Cardiac septum (tissue), 1 donor: ENCODE data around the gene CCL13. TPM values are rescaled to one million over a fixed set of nuclear protein-coding genes. Genes with fewer than 3 reads are reported as not detected.

Source experiments
- DNase-seq: peaks from one replicate; pipeline ENCODE4 v3.0.0-alpha.2; 2020; ENCODE audit warnings: low spot score
- intact Hi-C: fragments of 100-400 bp; cut with DNase I; formaldehyde crosslinking; loops from one replicate; pipeline ENCODE4 v1.14.0; 2022
- total RNA-seq: library from RNA; stranded (reverse); fragmentation: NEBNext Ultra II Directional; extraction: Animal tissue kit (Norgen Biotek cat#: 25700); gene quantifications from one replicate; pipeline ENCODE4 v1.2.1, GENCODE V29; 2021
- donor health status: DM: no; HTN: no; CAD: no.

CCL13 gene
- total RNA-seq, 1 donor from 2014 or later, result 0.97 TPM

DNA sequence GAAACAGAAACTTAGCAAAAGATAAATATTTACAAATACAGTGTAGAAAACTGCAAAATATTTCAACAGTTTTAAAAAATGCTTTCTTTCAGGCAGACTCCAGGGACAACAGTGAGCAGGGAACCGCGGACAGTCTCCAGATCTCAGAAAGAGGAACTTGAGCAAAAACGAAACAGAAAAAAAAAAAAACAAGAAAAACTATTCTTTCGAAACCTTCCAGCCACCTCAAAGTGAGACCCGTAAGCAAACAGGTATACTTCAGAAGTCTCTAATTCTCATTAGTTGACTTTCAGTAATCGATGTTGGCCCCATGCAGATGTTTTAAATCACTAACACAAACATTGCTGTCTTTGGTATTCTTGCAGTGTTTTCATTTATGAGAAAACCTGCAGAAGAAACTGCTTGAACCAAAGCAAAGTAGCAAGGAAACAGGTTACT is 22.4 kb downstream of the CCL13 start:
- no peak for DNase-seq
- intact Hi-C loops, result no loop called here

DNA sequence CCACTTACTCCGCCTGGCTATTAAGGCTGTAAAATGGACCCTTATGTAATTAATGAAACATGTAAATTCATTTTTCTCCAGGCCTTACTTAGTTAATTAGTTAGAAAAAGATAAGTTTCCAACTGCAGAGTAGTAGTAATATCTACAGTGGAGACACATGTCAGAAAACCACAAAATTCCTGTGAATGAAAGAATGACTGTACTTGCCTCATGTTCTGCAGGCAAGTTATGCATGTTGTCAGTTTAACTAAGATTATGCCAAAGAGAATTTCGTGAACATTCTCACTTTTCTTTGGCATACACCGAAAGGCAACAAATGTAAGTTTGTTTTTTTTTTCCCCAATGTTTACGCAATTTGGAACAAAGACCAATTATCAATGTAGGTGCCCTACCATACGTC is 23.6 kb downstream of the CCL13 start:
- intact Hi-C loops, result no loop called here

DNA sequence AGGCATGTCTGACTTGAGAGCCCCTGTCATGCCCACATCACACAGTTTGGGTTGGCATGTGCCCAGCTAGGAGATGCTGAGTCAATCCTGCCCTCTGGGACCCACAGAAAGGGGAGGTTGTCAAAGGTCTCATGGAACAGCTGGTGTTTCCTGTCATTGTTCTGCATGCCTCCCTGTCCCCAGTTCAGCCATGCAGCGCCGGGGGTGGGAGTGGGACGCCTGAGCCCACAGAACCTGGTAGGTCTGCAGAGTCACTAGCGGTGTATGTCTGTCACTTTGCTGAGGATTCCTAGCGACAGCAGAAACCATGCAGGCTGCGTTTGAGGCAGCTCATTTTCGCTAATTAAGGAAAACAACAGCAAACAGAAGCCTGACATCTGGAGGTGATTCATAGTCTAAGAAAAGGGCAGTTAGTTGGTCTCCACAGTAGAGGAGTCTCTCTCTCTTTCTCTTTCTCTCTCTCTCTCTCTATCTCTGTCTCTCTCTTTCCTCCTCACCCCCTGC is 26.4 kb downstream of the CCL13 start:
- no peak for DNase-seq
- intact Hi-C loops, result no loop called here

More for the DNA sequence above, 23.6 kb downstream of the CCL13 start:
- no peak for DNase-seq

DNA sequence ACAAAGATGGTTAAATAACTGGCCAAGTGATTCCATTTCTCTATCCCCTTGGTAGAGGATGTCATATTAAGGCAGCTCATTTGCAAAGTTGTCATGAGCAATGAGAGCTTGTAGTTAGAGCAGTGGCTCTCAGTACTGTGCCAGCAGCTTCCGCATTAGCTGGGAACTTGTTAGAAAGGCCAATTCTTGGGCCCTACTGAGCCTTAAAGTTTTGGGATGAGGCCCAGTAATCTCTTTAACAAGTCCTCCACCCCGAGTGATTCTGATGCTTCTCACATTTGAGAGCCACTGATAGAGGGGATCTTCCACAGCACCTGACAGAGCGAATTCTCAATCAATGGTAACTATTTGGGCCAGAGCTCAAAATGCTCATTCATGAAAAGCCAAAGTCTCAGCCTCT is 26.9 kb downstream of the CCL13 start:
- DNase-seq, result no peak
- intact Hi-C loops, result no loop called here

DNA sequence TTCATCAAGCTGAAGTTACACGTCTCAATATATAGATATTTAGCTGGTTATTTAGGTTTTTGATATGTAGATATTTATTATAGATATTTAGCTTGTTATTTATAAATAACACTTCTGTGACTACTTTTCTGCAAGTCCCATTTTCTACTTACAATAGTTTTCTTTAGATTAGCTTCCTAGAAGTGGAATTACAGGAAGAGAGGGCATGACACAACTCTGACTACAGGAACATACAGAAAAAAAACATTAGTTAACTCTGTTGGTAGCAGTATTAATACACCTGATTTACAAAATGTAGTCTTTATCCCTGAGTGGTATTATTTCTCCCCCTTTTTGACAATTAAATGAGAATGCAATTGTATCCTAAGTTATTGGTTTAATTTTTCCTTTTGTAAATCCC is 28.0 kb downstream of the CCL13 start:
- DNase-seq, result no peak
- intact Hi-C loops, result no loop called here

DNA sequence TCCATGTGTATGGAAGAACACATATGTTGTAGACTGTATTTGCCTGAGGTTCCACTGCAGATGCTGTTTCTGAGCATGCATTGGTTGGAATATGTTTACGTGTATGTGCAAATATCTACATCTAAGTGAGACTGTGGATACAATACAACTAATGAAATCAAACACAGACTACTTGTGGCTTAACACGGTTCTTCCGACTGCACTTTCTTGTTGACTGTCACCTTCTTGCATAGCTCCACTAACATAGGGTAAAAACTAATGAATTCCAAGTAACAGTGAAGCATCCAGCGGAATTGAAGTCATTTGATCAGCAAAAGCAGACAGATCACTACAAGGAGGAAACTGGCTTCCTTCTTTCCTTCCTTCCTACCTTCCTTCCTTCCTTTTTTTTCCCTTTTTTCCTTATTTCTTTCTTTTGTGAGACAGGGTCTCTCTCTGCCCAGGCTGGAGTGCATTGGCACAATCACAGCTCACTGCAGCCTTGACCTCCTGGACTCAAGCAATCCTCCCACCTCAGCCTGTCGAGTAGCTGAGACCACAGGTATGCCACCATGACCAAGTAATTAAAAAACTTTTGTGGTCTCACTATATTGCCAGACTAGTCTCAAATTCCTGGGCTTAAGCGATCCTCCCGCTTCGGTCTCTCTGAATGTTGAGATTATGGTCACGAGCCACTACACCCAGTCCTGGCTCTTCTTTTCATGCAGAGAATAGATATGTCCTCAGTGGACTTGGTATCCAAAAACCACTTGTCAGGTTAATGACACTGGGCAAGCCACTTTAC is 28.7 kb downstream of the CCL13 start:
- intact Hi-C loops, result no loop called here
- no peak for DNase-seq

DNA sequence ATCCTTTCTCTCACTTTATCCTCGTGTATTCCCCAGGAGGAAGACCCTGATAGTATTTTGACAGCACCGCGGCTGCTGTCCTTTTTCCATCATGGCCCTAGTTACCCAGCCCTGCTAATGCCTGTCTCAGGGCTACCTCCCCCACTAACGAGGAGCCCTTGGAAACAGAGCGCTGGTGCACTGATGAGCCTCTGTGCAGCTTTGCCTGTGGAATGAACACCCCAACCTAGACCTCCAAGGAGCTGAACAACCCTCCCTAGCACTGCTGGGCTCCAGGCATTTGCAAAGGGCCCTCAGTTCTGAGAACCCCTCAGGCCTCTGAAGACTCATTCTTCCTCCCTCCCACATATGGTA is 30.0 kb downstream of the CCL13 start:
- intact Hi-C loops, result no loop called here
- DNase-seq, result no peak

DNA sequence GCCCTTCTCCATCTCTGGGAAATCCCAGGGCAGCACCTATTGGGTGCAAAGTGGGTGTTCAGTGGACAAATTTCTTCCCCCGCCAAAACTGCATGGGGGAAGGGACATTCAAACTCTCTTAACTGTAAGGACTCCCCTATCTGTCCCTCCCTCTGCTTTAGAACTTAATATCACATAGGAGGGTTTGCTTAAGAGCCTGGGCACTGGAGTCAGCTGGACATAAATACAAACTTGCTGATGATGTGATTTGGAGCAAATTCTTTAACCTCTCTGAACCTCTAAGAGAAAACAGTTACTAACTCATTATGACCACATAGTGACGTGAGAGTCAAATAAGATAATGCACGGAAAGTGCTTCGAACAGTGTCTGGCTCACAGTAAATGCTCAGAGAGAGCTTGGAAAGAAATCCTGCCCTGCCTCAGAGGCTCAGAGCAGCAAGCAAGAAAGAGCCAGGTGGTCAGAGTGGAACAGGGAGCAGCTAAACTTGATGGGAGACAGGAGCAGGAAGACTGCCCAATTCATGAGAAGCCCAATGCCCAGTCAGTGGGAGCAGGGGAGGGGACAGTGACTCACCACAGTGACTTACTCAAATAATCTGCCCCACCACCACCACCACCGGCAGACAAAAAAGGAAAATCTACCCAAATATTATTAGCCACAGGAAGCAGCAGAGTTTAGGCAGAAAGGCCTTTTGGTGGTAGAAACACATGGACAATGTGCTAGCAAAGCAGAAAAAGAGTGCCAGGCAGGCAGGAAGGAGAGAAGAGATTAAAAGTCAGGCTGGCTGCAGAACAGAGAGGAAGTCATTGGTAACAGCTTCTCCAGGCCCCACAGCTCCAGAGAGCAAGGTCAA is 30.6 kb downstream of the CCL13 start:
- DNase-seq, result no peak
- intact Hi-C loops, result no loop called here

DNA sequence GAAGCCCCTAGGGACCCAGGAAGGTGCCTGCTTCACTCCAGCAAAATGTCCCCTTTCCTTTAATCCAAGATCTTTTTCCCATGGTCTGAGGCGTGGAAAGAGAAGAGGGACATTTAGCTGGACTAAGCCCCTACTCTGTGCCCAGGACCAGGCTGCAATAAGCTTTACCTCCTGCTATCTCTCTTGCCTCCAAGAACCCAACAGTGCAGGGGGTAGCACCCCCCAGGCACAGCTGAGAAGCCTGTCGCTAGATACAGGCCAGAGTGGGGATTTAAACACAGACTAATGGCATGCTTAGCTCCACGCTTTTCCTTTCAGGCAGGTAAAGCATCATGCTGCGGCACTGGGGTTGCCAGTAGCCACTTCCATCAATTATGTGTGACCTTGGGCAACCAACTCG is 31.3 kb downstream of the CCL13 start:
- no peak for DNase-seq
- intact Hi-C loops, result no loop called here

DNA sequence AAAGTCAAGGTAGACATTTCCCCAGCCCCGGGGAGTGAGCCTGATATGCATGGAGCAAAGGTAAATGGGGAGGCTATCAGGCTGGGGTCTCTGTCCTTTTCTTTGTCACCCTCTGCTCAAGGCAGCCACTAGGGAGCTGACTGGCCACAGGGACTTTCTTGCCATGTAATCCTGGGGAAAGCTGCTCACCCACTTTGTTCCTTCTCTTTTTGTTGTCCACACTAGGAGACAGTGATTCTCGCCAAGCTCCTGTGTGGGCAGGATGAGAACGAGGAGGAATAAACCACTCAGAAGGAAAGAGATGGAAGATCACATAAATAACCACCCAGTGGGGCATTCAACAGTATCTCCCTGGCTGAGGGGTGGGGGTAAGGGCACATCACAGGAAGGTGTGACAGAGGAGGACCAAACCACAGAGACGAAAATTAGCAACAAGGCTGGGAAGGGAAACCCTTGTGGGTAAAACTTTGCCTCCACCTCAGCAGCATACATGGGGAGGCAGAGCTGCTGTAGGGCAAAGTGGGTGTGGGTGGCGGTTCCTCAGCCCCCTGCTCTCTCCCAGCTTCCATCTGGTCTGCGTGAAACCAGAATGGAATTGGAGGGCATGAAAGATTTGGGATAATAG is 33.0 kb downstream of the CCL13 start:
- intact Hi-C loops, result no loop called here
- no peak for DNase-seq

DNA sequence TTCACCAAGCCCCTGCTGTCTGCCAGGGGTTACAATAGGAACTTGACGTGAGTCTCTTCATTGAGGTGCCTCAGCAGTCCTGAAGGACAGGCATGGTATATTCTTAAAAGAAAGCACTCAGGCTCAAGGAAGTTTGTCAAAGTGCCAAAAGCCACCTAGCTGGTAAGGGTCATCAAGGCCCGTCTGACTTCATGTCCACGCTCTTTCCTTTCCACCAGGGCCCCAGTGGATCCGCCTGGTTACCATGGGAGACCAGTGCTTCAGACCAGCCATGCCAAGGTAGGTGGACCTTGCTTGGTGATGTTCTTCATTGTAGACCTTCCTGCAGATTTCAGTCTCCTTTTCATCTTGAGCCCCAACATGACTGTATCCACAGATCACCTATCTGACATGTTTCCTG is 34.4 kb downstream of the CCL13 start:
- DNase-seq, result no peak
- intact Hi-C loops, result no loop called here

DNA sequence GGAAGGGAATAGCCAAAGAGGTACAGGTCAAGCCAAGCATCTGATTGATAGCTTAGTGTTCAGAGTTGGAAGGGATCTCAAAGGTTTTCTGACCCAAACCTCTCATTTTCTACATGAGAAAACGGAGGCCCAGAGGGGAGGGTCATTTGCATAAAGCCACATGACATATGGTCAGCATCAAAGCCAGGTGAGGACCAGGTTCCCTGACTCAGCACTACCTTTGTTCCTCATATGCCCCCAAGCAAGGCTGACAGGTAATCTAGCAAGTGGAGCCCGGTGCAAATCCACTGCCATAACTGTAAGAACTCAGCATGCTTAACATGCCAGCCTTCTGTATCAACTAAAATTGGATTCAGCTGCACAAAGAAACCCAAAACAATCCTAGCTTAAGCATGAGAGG is 35.0 kb downstream of the CCL13 start:
- intact Hi-C loops, result no loop called here
- no peak for DNase-seq

DNA sequence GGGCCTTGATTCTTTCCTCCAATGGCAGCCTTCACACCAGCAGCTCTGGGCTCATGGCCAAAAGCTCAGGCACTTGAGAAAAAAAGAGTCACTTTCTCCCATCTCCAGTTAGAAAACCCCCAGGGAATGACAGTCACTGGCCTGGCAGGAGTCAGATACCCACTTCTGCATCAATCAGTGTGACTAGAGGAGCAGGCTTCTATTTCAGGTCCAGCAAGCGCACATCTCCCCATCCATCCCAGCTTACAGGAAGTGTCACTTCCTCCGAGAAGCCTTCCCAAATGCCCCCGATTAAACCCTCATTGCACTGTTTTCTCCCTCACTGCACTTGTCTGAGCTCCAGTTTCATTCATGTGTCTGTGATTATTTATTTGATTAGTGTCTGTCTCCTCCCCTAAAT is 37.1 kb downstream of the CCL13 start:
- no peak for DNase-seq
- intact Hi-C loops, result no loop called here

DNA sequence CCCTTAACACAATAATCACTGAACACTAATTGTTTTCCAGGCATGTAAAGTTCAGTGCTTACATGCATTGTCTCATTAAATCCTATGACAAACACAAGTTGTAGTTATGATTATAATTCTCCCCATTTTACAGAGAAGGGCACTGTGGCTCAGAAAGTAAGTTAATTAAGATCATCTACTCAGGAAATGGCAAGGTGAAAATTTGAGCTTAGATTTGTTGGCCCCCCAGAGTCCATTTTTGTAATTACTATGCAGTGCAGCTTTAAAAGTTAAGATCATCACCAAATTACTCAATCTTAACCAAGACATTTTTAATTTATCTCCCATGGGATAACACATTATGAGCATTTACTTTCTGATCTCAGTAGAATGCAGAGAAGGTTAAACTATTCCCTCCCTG is 41.0 kb downstream of the CCL13 start:
- intact Hi-C loops, result no loop called here

DNA sequence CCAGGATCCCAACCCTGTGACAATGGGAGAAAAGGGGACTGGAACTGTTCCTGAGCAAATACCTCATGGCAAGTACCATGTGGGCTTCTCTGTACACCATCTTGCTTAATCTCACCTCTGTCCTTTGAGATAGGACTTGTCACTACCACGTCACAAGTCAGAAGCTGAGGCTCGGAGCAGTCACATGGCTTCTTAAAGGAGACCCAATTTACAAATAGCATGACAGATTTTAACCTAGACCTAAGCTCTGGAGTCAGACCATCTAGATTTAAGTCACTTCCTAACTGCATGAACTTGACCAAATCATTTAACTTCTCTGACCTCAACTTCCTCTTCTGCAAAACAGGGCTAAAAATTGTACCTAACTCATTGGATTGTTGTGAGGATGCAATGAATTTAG is 42.7 kb downstream of the CCL13 start:
- intact Hi-C loops, result no loop called here
- no peak for DNase-seq

More for the DNA sequence above, 41.0 kb downstream of the CCL13 start:
- DNase-seq, result no peak

DNA sequence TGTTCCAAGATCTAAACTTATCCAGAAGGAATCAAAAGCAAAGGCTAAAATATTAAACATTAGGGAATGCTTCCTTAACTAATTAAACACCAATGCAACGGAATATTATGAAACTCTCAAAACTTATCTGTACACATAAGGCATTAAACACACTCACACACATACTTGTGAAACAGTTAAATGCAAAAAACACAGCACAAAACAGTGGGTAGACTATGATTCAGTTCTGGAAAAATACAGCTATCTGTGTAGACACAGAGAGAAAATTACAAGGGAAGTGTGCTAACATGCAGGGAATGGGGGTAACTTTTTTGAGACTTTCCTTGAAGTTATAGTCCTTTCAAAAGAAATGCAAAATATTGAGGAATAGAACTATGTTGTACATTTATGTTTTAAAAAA is 43.4 kb downstream of the CCL13 start:
- intact Hi-C loops, result no loop called here
- DNase-seq, result no peak

DNA sequence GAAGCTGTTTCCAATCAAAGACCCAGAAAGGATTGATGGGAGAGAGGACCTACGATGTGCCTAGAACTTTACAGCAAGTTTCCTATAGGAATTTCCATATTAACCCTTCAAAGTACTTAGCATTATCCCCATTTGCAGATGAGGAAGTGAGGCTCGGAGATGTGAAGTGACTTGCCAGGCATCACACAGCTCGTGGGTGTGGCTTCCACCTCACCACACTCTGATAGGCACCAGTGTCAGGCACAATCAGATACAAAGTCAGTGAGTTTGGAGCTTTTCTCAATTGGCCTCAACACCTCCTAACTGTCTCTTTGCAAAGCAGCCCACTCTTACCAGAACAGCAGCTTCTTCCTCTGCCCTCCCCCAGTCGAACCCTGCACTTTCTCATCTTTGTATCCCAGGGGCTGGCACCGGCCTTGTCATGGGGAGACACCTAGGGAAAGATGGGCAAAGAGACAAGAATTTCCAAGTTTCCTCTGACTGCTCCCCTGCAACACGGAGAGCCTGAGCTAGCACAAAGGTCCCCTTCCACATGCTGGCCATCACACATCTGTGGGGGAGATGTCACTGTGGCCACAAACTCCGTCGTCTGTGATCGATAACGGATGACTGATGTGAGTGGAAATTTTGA is 44.1 kb downstream of the CCL13 start:
- DNase-seq, result no peak
- intact Hi-C loops, result no loop called here

DNA sequence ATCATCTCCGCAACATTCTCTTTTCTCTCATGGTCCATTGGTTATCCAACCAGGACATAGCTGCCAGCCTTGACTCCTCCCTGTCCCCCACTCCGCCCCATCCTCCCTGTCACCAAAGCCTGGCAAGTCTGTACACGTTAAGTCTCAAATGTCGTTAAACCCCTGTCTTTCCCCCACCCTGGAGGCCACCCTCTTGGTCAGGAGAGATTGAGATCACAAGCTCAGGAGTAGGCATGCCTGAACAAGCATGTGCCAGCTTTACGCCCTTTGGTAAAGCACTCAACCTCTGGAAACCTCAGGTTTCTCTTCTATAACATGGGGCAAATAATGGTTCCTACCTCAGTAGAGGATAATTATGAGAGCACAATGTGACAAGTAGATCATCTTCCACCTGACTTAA is 44.9 kb downstream of the CCL13 start:
- intact Hi-C loops, result no loop called here
- no peak for DNase-seq

DNA sequence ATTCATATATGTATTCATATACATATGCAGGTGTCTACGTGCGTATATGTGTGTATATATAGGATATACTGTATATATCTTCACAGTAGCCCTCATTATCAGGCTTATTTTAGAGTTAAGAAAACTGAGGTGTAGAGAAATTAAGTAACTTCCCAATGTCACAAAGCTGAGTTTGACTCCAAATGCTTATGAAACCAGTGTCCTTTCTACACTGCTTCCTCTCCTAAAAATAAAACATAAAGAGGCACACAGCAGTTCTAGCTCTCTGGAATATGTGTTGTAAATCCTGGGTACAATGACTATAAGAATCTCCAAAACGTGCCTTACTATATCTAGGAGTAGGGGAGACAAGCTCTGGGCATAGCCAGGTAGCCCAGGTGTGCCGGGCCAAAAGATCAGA is 46.7 kb downstream of the CCL13 start:
- DNase-seq, result no peak
- intact Hi-C loops, result no loop called here

DNA sequence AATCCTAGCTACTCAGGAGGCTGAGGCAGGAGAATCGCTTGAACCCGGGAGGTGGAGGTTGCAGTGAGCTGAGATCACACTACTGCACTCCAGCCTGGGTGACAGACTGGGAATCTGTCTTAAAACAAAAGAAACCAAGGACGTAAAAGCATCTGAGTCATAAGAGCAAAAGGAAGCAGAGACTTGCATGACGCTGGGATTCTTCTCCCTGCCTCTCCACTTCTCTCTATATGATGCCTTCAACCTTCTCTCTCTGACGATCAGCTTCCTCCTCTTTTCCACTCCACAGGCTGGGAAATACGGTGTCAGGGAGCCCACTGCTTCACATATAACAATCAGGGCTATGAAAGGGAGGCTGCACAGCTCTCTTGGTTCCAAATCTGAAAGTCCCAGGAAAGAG is 49.9 kb downstream of the CCL13 start:
- no peak for DNase-seq
- intact Hi-C loops, result no loop called here
